Hepatocyte (in vitro differentiated cells): ENCODE measurements around the gene TWNK. TPM values are rescaled to one million over a fixed set of nuclear protein-coding genes. Genes with fewer than 3 reads are reported as not detected.

ENCODE experiments used
- DNase-seq: peaks from one replicate; pipeline ENCODE4 v3.0.0-alpha.2; 2016; ENCODE audit warnings: low spot score
- H2AFZ ChIP-seq: fragments of 200-600 bp; sonication (generic); 2 replicates; pipeline ENCODE4 v1.6.0; 2016; ENCODE audit warnings: antibody characterized with exemption, mild to moderate bottlenecking
- H3K27ac ChIP-seq: fragments of 200-600 bp; sonication (generic); 2 replicates; pipeline ENCODE4 v1.5.1; 2016; ENCODE audit warnings: mild to moderate bottlenecking
- H3K27me3 ChIP-seq: fragments of 200-600 bp; sonication (generic); 2 replicates; pipeline ENCODE4 v1.6.1; 2016
- H3K36me3 ChIP-seq: fragments of 200-600 bp; sonication (generic); replicated peaks from 2 replicates; pipeline ENCODE4 v1.5.1; 2016; ENCODE audit warnings: low read depth; ENCODE audit not compliant: insufficient read depth
- H3K4me1 ChIP-seq: fragments of 200-600 bp; sonication (generic); 2 replicates; pipeline ENCODE4 v1.5.1; 2016; ENCODE audit warnings: mild to moderate bottlenecking, moderate library complexity; ENCODE audit not compliant: insufficient read depth
- H3K4me2 ChIP-seq: fragments of 200-600 bp; sonication (generic); 2 replicates; pipeline ENCODE4 v1.6.0; 2016
- H3K4me3 ChIP-seq: fragments of 200-600 bp; sonication (generic); 2 replicates; pipeline ENCODE4 v1.5.1; 2016; ENCODE audit warnings: mild to moderate bottlenecking
- H3K79me2 ChIP-seq: fragments of 200-600 bp; sonication (generic); 2 replicates; pipeline ENCODE4 v1.6.0; 2017; ENCODE audit warnings: mild to moderate bottlenecking
- H3K9me2 ChIP-seq: fragments of 200-600 bp; sonication (generic); replicated peaks from 2 replicates; pipeline ENCODE4 v1.6.0; 2017; ENCODE audit warnings: mild to moderate bottlenecking; ENCODE audit not compliant: insufficient read depth
- H3K9me3 ChIP-seq: fragments of 200-600 bp; sonication (generic); 2 replicates; pipeline ENCODE4 v1.5.1; 2016; ENCODE audit warnings: low read depth, mild to moderate bottlenecking
- H4K20me1 ChIP-seq: fragments of 200-600 bp; sonication (generic); 2 replicates; pipeline ENCODE4 v1.6.0; 2016; ENCODE audit warnings: mild to moderate bottlenecking; ENCODE audit not compliant: insufficient read depth, poor library complexity, severe bottlenecking
- EZH2 ChIP-seq: fragments of 200-600 bp; sonication (generic); IDR thresholded peaks from 2 replicates; pipeline ENCODE4 v1.6.1; 2016; ENCODE audit warnings: antibody characterized with exemption, mild to moderate bottlenecking, borderline replicate concordance
- EZH2phosphoT487 ChIP-seq: fragments of 200-600 bp; sonication (generic); IDR thresholded peaks from one replicate; pipeline ENCODE4 v1.6.1; 2018; ENCODE audit warnings: antibody characterized with exemption, mild to moderate bottlenecking, low read depth, moderate library complexity; ENCODE audit not compliant: unreplicated experiment, severe bottlenecking
- WGBS: methylation state at CpG from one replicate; pipeline ENCODE4 v1.1.6; 2016; ENCODE audit warnings: low lambda C conversion rate; ENCODE audit errors: missing lambda C conversion rate; 5-methylcytosine and 5-hydroxymethylcytosine counted together
- polyA plus RNA-seq: library from polyadenylated mRNA; unstranded; fragments of >200 nt; fragmentation: Nextera tagmentation; extraction: Ambion mirVana; gene quantifications from 2 replicates; pipeline ENCODE4 v1.2.1, GENCODE V29; 2016
- total RNA-seq: library from RNA; depleted of rRNA; stranded (reverse); fragments of >200 nt; gene quantifications from 2 replicates; pipeline ENCODE4 v1.2.3, GENCODE V29; 2014
- TF ChIP-seq, protein P1 (sequence below): fragments of 200-600 bp; sonication (generic); IDR thresholded peaks from 2 replicates; pipeline ENCODE4 v1.5.1; 2016; ENCODE audit warnings: antibody characterized with exemption, mild to moderate bottlenecking; ENCODE audit not compliant: poor library complexity

The TWNK gene
- total and polyA plus RNA-seq, 2 experiments from 2014 or later, result 4.0 to 5.0 TPM

GRCh38 chr10:101041252-101041761, 54.0 kb downstream of the TWNK start:
- peaks cover 3% of the 10 kb centered on the region for H3K27me3 ChIP-seq
- WGBS, result 44% methylated on average over 5 of the region's 6 CpGs
- TF ChIP-seq EZH2, result no peak
- no peak for TF ChIP-seq EZH2phosphoT487
- TF ChIP-seq, protein P1, sequence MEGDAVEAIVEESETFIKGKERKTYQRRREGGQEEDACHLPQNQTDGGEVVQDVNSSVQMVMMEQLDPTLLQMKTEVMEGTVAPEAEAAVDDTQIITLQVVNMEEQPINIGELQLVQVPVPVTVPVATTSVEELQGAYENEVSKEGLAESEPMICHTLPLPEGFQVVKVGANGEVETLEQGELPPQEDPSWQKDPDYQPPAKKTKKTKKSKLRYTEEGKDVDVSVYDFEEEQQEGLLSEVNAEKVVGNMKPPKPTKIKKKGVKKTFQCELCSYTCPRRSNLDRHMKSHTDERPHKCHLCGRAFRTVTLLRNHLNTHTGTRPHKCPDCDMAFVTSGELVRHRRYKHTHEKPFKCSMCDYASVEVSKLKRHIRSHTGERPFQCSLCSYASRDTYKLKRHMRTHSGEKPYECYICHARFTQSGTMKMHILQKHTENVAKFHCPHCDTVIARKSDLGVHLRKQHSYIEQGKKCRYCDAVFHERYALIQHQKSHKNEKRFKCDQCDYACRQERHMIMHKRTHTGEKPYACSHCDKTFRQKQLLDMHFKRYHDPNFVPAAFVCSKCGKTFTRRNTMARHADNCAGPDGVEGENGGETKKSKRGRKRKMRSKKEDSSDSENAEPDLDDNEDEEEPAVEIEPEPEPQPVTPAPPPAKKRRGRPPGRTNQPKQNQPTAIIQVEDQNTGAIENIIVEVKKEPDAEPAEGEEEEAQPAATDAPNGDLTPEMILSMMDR, result peak; percentile 88
- H3K9me3 ChIP-seq, result no peaks in the 10 kb centered on the region
- H3K36me3 ChIP-seq, result no peaks in the 10 kb centered on the region
- no peaks in the 10 kb centered on the region for H3K79me2 ChIP-seq
- H2AFZ ChIP-seq, result no peak overlapping the region
- H3K9me2 ChIP-seq, result no peaks in the 10 kb centered on the region
- H3K4me2 ChIP-seq, result no peak overlapping the region
- no peak overlapping the region for H3K4me3 ChIP-seq
- H3K4me1 ChIP-seq, result peaks cover 14% of the 10 kb centered on the region
- DNase-seq, result peak; percentile 92
- H4K20me1 ChIP-seq, result no peaks in the 10 kb centered on the region
- H3K27ac ChIP-seq, result peak overlapping the region; percentile 89

GRCh38 chr10:101042118-101042517, 54.8 kb downstream of the TWNK start:
- Histone ChIP-seq H3K4me3 (no peak overlapping the region), H4K20me1 (no peaks in the 10 kb centered on the region), H3K27ac (peak overlapping the region; percentile 89), H3K27me3 (peaks cover 11% of the 10 kb centered on the region), H3K9me2 (no peaks in the 10 kb centered on the region), H3K79me2 (no peaks in the 10 kb centered on the region), H3K4me1 (peaks cover 14% of the 10 kb centered on the region), H3K4me2 (peak overlapping the region; percentile 76), H2AFZ (no peak overlapping the region), H3K36me3 (no peaks in the 10 kb centered on the region), H3K9me3 (no peaks in the 10 kb centered on the region)
- 85% methylated on average over 4 of the region's 4 CpGs for WGBS
- TF ChIP-seq, protein P1, result no peak
- TF ChIP-seq EZH2 (no peak), EZH2phosphoT487 (no peak)
- DNase-seq, result no peak

- no peaks in the 10 kb centered on the region for H3K9me3 ChIP-seq
- no peaks in the 10 kb centered on the region for H4K20me1 ChIP-seq
- H3K4me1 ChIP-seq, result peaks cover 14% of the 10 kb centered on the region
- 4% methylated on average over 40 of the region's 40 CpGs for WGBS
- H3K4me2 ChIP-seq, result peak overlapping the region; percentile 76
- no peak for TF ChIP-seq EZH2
- TF ChIP-seq, protein P1, result no peak
- no peak for TF ChIP-seq EZH2phosphoT487
- peaks cover 18% of the 10 kb centered on the region for H3K27me3 ChIP-seq
- DNase-seq, result peak; percentile 98
- H3K9me2 ChIP-seq, result no peaks in the 10 kb centered on the region
- H3K4me3 ChIP-seq, result peak overlapping the region; percentile 5
- H3K27ac ChIP-seq, result peak overlapping the region; percentile 89
- peak overlapping the region; percentile 55 for H2AFZ ChIP-seq
- no peaks in the 10 kb centered on the region for H3K79me2 ChIP-seq
- no peaks in the 10 kb centered on the region for H3K36me3 ChIP-seq
Measured at GRCh38 chr10:101042667-101043362, 55.5 kb downstream of the TWNK start.
